VCaP (cell line): Measurements from ENCODE around the gene SNX27.
A peak's percentile ranks its signal among the peaks of the same experiment; 100 is the strongest.

Experiments
- H3K27ac ChIP-seq: fragments of 450-650 bp; 2 replicates; pipeline ENCODE4 v1.5.1; 2017
- TF ChIP-seq, protein P1 (sequence below): fragments of 450-650 bp; conservative IDR thresholded peaks from 2 replicates; pipeline ENCODE4 v1.5.1; 2017; ENCODE audit warnings: mild to moderate bottlenecking, moderate library complexity

SNX27 gene

DNA sequence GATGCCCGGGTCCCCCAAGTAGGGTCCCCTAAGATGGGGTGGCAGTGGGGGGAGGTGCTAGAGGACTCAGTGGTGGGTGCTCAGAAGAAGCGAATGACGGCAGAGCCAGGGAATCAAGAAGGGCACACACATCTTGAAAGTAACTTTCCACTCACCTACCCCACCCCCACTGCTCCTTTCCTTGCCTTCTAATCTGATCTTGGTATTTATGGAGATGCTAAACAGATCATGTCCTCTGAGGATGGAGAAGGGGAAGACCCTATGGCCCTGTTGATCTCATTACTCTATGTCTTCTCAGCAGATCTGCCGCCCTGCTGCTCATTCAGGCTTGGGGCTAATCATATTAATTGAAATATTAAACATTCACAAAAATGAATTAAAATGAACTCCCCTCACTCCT, 106.8 kb downstream of the SNX27 start:
- H3K27ac ChIP-seq: no peak overlapping the region

DNA sequence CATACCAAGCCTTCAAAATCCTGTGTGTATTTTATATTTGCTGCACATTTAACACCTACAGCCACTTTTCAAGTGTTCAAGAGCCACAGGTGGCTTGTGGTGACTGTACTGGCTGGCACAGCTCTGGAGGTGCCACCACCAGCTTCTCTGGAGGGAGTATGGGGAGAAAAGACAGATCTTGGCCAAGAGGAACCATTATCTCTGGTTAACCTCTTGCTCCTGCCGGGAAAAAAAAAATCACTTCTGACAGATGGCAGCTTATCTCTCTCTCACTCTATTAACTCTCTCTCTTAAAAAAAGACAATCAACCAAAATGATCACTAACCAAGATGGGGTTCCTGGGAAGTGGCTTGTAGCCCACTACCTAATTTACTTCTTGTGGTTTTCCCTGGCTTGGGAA, 108.3 kb downstream of the SNX27 start:
- TF ChIP-seq, protein P1, sequence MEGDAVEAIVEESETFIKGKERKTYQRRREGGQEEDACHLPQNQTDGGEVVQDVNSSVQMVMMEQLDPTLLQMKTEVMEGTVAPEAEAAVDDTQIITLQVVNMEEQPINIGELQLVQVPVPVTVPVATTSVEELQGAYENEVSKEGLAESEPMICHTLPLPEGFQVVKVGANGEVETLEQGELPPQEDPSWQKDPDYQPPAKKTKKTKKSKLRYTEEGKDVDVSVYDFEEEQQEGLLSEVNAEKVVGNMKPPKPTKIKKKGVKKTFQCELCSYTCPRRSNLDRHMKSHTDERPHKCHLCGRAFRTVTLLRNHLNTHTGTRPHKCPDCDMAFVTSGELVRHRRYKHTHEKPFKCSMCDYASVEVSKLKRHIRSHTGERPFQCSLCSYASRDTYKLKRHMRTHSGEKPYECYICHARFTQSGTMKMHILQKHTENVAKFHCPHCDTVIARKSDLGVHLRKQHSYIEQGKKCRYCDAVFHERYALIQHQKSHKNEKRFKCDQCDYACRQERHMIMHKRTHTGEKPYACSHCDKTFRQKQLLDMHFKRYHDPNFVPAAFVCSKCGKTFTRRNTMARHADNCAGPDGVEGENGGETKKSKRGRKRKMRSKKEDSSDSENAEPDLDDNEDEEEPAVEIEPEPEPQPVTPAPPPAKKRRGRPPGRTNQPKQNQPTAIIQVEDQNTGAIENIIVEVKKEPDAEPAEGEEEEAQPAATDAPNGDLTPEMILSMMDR: no peak
- H3K27ac ChIP-seq: no peak overlapping the region

More for the DNA sequence above, 106.8 kb downstream of the SNX27 start:
- TF ChIP-seq, protein P1: no peak

DNA sequence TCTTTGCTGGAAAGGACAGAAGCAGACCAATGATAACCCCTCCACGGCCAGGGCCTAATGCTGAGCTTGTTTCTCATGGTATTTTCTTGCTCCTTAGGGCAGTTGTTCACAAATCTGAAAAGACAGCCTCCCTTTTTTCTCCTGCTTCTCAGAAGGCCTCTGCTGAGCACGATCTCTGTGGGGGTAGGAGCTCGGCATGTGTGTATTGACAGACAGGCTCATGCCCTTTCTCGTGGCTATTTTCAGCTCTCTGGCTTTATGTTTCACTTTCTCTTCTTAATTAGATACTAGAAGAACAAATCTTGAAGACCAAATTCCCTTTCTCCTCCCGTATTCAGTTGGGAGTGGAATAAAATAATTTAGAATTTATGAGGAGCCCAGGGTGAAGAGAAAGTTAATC, 108.7 kb downstream of the SNX27 start:
- no peak overlapping the region for H3K27ac ChIP-seq

DNA sequence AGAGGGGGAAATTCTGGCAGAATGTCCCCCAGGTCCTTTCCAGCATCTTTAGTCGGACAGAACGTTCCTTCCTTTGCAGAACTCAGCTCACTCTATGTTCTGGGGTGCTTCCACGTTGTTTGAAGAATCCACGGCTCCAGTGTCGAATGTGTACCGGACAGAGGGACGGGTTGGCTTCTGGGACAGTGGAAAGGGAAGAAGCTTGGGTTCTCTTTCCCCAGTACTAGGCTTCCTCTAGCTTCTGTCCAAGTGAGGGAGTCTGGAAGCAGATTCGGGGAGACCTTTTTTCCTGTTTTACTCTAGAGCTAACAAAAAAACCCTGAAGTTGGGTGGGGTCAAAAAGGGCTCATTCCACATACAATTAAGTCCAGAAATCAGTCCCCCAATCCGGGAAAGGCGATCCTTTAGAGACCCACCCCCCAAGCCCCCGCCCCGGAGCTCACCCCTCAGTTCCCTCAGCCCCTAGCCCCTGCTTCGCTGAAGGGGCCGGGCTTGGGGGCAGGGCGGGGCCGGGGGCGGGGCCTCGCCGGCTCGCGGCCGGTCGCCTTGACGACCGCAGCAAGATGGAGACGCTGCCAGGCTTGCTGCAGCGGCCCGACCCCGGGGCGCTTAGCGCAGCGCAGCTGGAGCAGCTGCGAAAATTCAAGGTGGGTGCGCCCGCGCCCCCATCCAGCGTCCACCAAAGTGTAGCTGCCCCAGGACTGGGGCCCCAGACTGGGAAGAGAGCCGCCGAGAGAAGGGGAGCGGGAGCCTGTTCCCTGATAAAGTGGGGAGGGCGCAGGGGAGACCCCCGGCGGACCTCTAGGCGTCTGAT, 109.3 kb downstream of the SNX27 start, which contains the start of gene RIIAD1:
RIIAD1 (plus strand) TSS at position 549 of the 814 bp plus-strand sequence; CDS start at position 564, 15 bp downstream.
- TF ChIP-seq, protein P1: no peak
- no peak within 1 kb of the TSS for H3K27ac ChIP-seq

More for the DNA sequence above, 108.7 kb downstream of the SNX27 start:
- TF ChIP-seq, protein P1: no peak

DNA sequence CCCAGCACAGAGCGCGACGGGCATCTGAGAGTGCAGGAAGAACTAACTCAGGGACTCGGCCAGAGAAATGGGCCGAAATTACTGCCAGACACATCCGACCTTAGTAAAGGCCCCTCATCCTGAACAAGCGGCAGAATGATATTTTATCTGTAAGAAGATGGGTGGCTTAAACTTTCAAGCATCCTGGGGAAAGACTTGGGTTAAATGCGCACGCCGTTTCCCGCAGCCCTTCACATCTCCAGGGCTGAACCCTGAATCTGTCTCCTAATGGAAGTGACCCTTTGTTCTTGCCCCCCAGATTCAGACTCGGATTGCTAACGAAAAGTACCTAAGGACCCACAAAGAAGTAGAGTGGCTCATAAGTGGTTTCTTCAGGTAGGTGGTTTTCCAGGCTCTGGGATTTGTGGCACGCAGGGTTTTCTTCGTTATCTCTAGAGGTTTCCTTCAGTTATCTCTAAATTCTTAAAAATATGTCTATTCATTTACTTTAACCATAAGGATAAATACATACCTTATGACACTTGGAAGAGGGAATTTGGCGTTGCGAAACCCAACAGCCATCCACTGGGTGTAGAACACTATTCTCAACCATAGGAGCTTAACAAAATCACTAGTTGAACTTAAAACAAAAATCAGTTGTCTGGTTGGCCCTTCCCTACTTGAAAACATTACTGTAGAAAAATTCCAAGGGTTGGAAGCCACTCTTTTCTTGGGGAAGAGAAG, 110.1 kb downstream of the SNX27 start:
- H3K27ac ChIP-seq: no peak overlapping the region
- TF ChIP-seq, protein P1: no peak

DNA sequence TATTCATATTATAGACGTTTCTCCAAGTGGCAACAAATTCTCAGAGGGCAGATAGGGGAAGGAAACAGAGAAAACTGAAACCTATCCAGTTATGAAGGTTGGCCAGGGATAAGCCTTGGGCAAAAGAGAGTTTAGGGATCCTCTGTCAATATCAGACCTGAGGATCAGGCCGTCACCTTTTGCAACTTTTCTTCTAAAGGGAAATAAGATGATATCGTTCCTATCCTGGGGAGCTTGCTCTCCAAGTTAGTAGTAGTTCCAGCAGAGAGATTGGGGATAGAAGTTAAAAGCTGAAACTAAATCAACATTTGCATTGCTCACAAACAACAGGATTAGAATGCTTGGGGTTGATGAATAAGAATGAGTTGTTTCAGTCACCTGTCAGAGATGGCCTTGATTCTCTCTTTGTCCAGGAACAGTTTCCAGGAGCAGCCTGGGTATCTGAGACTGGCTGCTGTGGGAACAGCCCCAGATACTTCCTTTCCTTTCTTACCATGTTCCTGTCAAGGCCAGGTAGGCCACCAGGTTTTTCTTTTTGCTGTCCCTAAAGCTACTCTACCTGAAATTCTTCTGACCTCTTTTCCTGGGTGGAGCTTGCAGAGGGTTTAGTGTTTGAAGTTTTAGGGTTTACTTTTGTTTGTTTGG, 112.0 kb downstream of the SNX27 start:
- TF ChIP-seq, protein P1: no peak
- peak overlapping the region; percentile 18; the same call in 1 of the 2 replicates for H3K27ac ChIP-seq
